GM23338 (cell line): ENCODE results near the gene PACS1.

Experiments
- CREB1 ChIP-seq: fragments of 250-450 bp; sonication (Bioruptor Pico); IDR thresholded peaks from 2 replicates; pipeline ENCODE4 v1.5.0; 2020; ENCODE audit warnings: low read depth, mild to moderate bottlenecking, moderate library complexity
- ETS1 ChIP-seq: IDR thresholded peaks from 2 replicates; pipeline ENCODE4 v1.6.1; 2016; ENCODE audit warnings: antibody characterized with exemption
- EZH2 ChIP-seq: fragments of 200-600 bp; sonication (generic); IDR thresholded peaks from one replicate; pipeline ENCODE4 v1.8.0; 2017; ENCODE audit warnings: antibody characterized with exemption, mild to moderate bottlenecking, low read depth; ENCODE audit not compliant: unreplicated experiment
- EZH2phosphoT487 ChIP-seq: fragments of 200-600 bp; sonication (generic); IDR thresholded peaks from one replicate; pipeline ENCODE4 v1.8.1; 2018; ENCODE audit warnings: antibody characterized with exemption; ENCODE audit not compliant: unreplicated experiment
- JUNB ChIP-seq: IDR thresholded peaks from one replicate; pipeline ENCODE4 v1.6.1; 2016; ENCODE audit warnings: antibody characterized with exemption; ENCODE audit not compliant: unreplicated experiment
- POLR2AphosphoS5 ChIP-seq: IDR thresholded peaks from 2 replicates; pipeline ENCODE4 v1.6.1; 2016; ENCODE audit warnings: antibody characterized with exemption, low read depth
- STAT1 ChIP-seq: IDR thresholded peaks from one replicate; pipeline ENCODE4 v1.6.1; 2016; ENCODE audit warnings: antibody characterized with exemption; ENCODE audit not compliant: unreplicated experiment
- TF ChIP-seq, protein P1 (sequence below), 2 experiments: fragments of 200-600 bp in 1 of 2; sonication (generic) in 1 of 2; conservative IDR thresholded peaks; 2 replicates each; pipeline versions ENCODE4 v1.5.1 to v1.6.1; 2016 to 2017; ENCODE audit warnings: antibody characterized with exemption in 2 of 2, low read depth in 2 of 2, mild to moderate bottlenecking in 2 of 2, moderate library complexity in 1 of 2
- TF ChIP-seq, protein P2 (sequence below): IDR thresholded peaks from one replicate; pipeline ENCODE4 v1.6.1; 2018; ENCODE audit warnings: antibody characterized with exemption; ENCODE audit not compliant: unreplicated experiment

- TF ChIP-seq EZH2 (no peak), EZH2phosphoT487 (no peak), POLR2AphosphoS5 (no peak), ETS1 (no peak), JUNB (no peak), CREB1 (CRISPR knock-in tag) (no peak), STAT1 (no peak)
- TF ChIP-seq, protein P1, sequence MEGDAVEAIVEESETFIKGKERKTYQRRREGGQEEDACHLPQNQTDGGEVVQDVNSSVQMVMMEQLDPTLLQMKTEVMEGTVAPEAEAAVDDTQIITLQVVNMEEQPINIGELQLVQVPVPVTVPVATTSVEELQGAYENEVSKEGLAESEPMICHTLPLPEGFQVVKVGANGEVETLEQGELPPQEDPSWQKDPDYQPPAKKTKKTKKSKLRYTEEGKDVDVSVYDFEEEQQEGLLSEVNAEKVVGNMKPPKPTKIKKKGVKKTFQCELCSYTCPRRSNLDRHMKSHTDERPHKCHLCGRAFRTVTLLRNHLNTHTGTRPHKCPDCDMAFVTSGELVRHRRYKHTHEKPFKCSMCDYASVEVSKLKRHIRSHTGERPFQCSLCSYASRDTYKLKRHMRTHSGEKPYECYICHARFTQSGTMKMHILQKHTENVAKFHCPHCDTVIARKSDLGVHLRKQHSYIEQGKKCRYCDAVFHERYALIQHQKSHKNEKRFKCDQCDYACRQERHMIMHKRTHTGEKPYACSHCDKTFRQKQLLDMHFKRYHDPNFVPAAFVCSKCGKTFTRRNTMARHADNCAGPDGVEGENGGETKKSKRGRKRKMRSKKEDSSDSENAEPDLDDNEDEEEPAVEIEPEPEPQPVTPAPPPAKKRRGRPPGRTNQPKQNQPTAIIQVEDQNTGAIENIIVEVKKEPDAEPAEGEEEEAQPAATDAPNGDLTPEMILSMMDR (conservative IDR thresholded peaks at IDR 0.05; ENCODE audit: low read depth in 2 of 2): no peak
- TF ChIP-seq, protein P2, sequence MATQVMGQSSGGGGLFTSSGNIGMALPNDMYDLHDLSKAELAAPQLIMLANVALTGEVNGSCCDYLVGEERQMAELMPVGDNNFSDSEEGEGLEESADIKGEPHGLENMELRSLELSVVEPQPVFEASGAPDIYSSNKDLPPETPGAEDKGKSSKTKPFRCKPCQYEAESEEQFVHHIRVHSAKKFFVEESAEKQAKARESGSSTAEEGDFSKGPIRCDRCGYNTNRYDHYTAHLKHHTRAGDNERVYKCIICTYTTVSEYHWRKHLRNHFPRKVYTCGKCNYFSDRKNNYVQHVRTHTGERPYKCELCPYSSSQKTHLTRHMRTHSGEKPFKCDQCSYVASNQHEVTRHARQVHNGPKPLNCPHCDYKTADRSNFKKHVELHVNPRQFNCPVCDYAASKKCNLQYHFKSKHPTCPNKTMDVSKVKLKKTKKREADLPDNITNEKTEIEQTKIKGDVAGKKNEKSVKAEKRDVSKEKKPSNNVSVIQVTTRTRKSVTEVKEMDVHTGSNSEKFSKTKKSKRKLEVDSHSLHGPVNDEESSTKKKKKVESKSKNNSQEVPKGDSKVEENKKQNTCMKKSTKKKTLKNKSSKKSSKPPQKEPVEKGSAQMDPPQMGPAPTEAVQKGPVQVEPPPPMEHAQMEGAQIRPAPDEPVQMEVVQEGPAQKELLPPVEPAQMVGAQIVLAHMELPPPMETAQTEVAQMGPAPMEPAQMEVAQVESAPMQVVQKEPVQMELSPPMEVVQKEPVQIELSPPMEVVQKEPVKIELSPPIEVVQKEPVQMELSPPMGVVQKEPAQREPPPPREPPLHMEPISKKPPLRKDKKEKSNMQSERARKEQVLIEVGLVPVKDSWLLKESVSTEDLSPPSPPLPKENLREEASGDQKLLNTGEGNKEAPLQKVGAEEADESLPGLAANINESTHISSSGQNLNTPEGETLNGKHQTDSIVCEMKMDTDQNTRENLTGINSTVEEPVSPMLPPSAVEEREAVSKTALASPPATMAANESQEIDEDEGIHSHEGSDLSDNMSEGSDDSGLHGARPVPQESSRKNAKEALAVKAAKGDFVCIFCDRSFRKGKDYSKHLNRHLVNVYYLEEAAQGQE: no peak
Measured at GRCh38 chr11:66207816-66208215, 137.7 kb downstream of the PACS1 start.
